Measurements from ENCODE around the gene COBLL1.

COBLL1 gene

DNA sequence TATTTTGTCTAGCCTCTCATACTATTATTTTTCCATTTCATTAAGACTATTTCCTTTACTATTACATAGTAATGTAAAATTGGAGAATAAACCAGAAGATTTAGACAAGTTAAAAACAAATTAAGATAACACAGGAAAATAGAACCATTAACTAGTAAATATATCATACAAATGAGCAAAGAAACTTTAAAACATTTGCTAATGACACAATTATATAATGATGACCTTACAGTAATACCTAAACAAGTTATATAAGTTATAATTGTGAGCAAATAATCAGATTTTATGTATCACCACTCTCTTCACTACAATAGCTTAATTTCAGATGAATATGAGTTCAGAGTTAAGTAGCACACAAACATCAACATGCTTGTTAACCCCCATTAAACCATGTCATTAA lies 147.8 kb downstream of the COBLL1 start:
- DNase-seq (ENCODE audit: extremely low spot score): no peak
- TF ChIP-seq, protein P1, sequence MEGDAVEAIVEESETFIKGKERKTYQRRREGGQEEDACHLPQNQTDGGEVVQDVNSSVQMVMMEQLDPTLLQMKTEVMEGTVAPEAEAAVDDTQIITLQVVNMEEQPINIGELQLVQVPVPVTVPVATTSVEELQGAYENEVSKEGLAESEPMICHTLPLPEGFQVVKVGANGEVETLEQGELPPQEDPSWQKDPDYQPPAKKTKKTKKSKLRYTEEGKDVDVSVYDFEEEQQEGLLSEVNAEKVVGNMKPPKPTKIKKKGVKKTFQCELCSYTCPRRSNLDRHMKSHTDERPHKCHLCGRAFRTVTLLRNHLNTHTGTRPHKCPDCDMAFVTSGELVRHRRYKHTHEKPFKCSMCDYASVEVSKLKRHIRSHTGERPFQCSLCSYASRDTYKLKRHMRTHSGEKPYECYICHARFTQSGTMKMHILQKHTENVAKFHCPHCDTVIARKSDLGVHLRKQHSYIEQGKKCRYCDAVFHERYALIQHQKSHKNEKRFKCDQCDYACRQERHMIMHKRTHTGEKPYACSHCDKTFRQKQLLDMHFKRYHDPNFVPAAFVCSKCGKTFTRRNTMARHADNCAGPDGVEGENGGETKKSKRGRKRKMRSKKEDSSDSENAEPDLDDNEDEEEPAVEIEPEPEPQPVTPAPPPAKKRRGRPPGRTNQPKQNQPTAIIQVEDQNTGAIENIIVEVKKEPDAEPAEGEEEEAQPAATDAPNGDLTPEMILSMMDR (IDR thresholded peaks at IDR 0.05; ENCODE audit: control extremely low read depth, extremely low read depth, low read depth, missing control alignments): no peak
- ChIA-PET POLR2A (no interaction called here), CTCF (no interaction called here)

DNA sequence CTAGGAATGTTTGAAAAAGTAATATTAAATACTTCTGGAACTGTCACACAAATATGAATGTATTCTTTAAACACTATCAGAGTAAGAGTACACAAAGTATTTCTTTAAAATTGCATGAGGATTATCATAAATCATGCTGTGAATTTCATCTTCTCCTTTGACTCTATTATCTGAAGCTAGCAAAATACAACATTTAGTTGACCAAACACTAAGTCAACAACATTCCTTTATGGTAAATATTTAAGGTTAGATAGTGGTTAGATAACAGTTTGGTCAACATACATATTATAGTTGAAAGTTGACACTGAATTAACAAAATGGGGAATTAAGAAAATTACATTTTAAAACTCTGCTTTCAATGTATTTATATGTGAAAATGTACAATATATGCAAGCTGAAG lies 148.2 kb downstream of the COBLL1 start:
- DNase-seq (ENCODE audit: extremely low spot score): no peak
- TF ChIP-seq, protein P1 (IDR thresholded peaks at IDR 0.05; ENCODE audit: control extremely low read depth, extremely low read depth, low read depth, missing control alignments): no peak
- POLR2A ChIA-PET: no interaction called here
- CTCF ChIA-PET: no interaction called here

DNA sequence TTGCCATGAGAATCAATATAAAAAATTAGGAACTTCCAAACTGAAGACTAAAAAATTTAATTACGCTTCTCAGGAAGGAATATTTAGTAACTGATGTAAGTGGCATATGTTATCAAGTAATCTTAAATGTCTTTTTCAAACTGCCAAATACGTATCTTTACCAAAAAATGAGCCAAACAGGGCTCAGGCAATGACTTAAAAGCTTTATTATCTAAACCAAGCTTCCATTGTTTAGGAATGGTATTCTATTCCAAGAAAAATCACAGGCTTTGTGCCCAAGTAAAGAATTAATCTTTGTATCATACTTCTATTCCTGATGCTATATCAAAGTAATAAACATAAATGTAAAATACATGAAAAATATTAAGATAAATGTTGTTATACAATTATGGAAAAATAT lies 148.7 kb downstream of the COBLL1 start:
- ChIA-PET CTCF (no interaction called here), POLR2A (no interaction called here)
- no peak for DNase-seq (ENCODE audit: extremely low spot score)
- TF ChIP-seq, protein P1 (IDR thresholded peaks at IDR 0.05; ENCODE audit: control extremely low read depth, extremely low read depth, low read depth, missing control alignments): no peak

DNA sequence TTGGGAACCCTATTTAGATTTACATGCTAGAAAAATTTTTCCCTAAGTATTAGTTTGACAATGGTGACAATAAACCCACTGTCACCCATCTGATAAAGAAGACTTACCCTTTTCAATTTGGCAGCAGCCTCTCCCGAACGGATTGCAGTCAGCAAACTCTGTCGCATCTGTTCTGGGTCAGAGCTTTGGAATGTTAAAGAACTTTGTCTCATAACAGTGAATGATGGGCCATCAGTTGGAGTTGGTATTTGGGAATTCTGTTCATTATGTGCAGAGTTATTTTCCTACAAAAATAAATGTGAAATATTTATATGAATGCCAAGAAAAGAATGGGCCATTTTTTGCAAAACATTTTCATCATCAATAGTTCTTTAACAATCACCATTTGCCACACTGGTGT lies 149.5 kb downstream of the COBLL1 start:
- ChIA-PET POLR2A (no interaction called here), CTCF (interaction anchor here (1.6 kb wide), 1 partner anchor 11 kb away, joined by 8 read pairs; no protein-coding TSS in a partner anchor)
- TF ChIP-seq, protein P1 (IDR thresholded peaks at IDR 0.05; ENCODE audit: control extremely low read depth, extremely low read depth, low read depth, missing control alignments): no peak
- DNase-seq (ENCODE audit: extremely low spot score): no peak

DNA sequence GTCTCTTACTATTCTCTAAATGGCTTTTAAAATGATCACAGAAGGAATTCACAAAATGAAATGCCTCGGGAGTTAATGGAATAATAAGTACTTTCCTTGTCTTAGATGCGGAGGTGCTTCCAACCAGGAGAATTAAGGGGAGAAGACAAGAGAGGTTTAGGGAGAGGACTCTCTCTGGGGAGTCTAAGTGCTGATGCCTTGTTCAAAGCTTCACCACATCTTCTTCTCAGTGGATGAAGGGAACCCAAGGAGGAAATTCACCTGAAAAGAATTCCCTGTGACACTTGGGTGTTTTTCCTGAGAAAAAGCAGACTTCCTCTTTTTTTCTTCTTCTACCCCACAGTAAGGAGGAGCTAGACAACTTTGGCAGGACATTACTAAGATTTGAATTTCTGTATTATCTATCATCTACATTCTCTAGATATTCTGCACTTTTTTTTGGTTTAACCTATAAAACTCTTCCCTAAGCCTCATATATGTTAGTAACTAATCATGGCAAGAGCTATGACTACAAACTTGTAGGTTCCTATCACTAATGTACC lies 150.2 kb downstream of the COBLL1 start:
- POLR2A ChIA-PET: no interaction called here
- CTCF ChIA-PET: interaction anchor here (1.1 to 1.6 kb wide), 2 partner anchors 9 to 11 kb away, joined by 4 to 8 read pairs; no protein-coding TSS in a partner anchor
- TF ChIP-seq, protein P1 (IDR thresholded peaks at IDR 0.05; ENCODE audit: control extremely low read depth, extremely low read depth, low read depth, missing control alignments): no peak

DNA sequence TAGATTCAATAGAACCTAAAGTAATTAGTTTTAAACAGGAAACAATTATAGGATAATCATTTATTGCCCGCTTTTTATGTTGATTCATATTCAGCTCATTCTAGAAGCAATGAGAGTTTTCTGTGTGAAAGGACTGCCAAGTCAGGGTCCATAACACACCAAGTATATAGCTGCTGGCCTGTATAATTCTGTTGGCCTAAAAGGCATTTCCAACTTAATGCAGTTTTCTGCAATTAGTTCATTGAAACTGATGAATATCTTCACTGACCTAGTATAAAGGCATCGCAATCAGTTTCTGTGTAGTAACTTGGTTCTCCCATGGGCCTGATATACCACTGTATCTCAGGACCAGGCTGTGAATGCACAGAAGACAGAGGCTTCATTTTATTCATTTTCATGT lies 151.3 kb downstream of the COBLL1 start:
- TF ChIP-seq, protein P1 (IDR thresholded peaks at IDR 0.05; ENCODE audit: control extremely low read depth, extremely low read depth, low read depth, missing control alignments): no peak
- ChIA-PET CTCF (no interaction called here), POLR2A (no interaction called here)
- no peak for DNase-seq (ENCODE audit: extremely low spot score)

More for the DNA sequence above, 150.2 kb downstream of the COBLL1 start:
- no peak for DNase-seq (ENCODE audit: extremely low spot score)

Measured in GM10248 (cell line).